GM19238 (cell line): ENCODE measurements around the gene DBT.
"Not testable (repeated sequence)": the region's sequence is repeated elsewhere in the genome, so short reads cannot be mapped to it uniquely, and the experiment has no call there.

ENCODE experiments used
- DNase-seq: peaks from one replicate; pipeline ENCODE4 v3.0.0; 2011; ENCODE audit warnings: low spot score; ENCODE audit not compliant: insufficient read length

The DBT gene

DNA sequence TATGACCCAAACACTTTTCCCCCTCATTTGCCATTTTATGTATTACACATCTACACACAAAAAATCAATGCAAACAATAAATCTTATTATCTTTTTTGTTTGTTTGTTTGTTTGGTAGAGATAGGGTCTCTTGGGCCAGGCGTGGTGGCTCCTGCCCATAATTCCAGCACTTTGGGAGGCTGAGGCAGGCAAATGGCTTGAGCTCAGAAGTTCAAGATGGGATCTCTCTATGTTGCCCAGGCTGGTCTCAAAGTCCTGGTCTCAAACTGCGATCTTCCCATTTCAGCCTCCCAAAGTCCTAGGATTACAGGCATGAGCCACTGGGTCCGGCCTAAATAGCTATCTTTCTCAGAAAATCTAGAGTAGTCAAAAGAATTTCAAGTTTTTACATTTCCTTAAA is 1.2 kb upstream of the DBT start:
- no peak for DNase-seq

DNA sequence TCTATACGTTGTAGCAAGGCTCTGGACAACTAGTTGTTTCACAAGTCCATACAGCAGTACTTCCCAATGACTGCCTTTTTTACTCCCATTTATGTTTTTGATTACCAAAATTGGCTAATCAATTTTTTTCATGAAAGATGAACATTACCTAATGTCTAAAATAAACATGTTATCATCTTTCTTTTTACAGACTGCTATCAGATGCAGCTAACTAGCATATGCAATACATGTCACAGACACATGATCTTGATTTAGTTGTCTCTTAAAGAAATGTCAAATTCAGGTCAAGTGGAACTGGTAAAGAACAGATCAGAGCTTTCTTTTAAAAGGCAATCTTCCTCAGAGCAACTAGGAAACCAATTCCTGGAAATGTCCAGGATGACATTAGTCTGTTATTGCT is 630 bp upstream of the DBT start:
- no peak for DNase-seq

DNA sequence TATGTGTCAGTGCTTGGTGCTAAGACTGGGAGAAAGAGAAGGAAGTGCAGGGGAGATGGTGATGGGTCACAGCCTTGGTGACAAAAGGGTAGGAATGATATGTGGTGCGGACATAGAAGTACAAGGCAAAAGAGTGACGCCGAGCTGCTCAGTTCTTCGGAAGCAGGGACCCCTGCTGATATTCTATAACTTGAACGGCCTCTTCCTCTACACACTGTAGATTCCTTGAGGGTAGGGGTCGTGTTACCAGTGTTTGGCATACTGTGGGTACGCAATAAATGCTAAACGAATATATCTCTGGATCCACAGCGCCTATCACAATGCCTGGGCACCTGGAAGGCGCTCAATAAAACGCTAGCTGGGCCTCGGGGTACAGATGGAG is 488 bp downstream of the DBT start:
- no peak for DNase-seq

DNA sequence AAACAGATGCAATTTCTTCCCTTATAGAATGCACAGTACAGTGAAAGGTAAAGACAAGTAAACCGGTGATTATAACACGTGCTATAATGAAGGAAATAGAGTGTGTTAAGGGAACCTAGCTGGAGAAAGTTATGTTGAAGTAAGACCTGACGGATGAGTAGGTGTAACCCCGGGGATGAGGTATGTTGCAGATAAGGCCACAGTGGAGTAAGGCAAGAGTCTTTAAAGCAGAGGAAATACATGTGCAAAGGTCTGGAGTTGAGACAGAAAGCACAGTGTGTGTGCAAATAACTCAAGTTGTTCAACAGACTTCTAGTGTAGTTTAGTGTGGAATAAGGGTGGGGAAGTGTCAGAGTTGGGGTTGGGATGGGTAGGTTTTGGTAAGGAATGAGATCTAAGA is 2.9 kb downstream of the DBT start:
- no peak for DNase-seq

DNA sequence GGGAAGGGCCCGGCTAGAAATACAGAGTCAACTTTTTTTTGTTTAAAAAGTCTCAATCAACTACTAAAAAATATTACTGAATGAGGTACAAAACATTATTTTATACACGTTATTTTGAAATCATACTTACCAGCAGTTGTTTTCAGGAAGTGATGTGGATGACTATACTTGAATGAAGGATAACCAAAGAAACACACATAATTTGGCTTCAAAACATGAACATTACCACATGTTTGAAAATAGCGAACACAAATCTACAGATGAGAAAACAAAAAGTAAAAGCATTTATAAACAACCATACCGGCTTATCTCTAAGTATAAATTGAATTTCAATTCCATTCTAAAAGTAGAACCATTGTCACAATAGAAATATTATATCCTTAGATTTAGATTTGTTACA is 9.0 kb downstream of the DBT start:
- no peak for DNase-seq

DNA sequence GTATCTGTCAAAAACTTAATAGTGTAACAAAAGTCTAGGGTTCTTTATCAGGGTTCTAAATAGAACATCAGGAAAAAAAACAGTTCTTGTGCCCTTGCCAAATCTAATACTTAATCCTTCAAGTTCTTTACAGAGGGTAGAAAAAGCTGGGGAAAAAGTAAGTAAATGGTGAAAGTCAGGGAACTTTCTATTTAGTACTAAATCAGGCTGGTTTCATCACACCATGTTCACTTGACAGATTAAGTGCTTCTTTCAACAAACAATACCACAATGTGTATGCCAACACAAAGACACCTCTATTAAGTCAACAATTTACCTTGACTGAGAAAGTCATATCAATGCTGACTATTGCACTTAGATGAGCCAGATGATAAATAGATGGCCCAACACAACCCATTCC is 9.7 kb downstream of the DBT start:
- no peak for DNase-seq

DNA sequence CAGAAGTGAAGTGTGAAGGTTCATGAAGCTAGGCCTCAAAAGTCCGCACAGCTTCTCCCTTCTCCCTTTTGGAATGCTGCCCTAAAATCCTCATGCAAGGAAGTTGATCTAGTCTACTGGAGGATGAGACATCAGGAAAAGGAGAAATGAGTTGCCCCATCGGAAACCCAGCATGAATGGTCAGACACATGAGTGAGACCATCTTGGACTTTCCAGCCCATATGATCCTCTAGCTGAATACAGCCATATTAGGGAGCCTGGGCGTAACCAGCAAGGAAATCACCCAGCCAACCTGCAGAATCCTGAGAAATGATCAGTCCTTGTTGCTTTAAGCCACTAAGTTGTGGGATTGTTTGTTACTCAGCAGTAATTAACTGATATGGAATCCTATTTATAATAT is 12.5 kb downstream of the DBT start:
- no peak for DNase-seq

DNA sequence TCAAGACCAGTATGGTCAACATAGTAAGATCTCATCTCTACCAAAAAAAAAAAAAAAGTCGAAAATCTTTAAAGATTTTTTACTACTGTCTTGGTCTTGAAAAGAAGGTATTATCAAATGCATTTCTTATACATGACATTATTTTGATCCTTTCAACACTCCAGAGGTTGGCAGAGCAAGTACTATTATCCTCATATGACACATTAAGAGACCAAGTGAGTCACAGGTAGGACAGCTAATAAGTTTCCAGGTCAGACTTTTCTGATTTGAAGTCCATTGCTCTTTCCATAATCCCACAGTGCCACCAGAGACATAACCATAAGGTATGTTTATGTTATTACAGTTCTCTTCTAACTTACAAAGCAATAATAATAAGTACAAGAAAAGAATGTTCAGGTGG is 15.2 kb downstream of the DBT start:
- no peak for DNase-seq

DNA sequence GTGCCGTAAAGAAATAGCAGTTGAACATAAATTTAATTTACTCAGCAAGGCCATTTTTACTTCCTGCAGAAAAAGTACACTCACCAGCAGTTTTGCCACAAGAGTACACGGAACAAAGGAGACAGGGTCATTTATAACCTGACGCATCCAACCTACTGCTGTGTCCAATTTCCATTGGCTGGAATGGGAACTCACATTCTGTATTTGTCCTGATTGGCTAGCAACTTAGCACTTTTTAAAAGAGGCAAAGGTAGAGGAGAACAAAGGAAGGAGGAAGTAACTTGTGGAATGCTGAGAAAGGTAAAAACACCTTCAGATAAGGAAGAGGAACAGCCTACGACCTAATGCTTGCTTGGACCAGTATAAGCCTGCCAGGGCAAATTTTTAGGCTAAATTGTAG is 16.1 kb downstream of the DBT start:
- DNase-seq, result not testable (repeated sequence)

DNA sequence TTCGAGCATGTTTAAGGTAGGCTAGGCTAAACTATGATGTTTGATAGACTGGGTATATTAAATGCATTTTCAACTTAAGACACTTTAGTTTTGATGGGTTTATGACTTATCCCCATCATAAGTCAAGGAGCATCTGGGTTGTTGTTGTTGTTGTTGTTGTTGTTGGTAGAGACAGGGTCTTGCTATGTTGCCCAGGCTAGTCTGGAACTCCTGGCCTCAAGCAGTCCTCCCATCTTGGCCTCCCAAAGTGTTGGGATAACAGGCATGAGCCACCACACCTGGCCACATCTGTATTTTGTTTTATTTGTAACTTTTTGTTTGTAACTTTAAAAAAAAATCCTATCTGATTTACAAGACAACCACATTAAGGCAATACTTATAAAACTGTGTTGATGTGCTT is 17.5 kb downstream of the DBT start:
- no peak for DNase-seq

DNA sequence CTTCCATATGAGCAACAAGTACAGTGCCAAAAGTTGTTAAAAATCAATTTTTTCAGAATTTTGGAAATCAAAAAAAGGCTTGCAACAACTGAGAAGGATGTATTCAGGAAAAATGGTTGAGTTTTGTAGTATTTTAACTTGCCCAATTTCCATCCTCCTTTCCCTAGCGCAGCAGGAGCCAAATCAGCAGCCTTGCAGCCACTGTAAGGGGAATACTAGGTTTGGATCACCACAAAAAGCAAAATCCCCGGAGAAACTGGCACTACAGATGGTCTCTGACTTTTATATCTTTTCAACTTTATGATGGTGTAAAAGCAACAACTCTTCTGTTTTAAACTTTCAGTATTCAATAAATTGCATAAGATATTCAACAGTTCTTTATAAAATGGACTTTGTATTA is 17.9 kb downstream of the DBT start:
- DNase-seq, result no peak

DNA sequence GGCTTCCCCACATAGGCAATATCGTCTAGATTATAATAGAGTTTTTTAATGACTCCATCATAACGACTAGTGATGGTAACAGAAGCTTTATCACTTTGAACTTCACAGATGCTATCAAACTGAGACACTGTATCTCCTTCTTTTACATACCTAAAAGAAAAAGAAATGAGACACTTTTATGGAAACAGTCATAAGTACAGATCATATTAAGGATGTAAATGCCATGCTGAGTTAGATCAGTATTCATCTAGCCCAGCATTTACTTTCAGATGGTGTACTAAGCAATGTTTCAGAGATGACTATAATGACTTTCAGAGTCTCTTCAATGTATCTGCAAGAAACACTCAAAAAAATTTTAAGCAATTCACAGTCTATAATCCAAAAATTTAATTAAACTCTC is 18.9 kb downstream of the DBT start:
- no peak for DNase-seq

DNA sequence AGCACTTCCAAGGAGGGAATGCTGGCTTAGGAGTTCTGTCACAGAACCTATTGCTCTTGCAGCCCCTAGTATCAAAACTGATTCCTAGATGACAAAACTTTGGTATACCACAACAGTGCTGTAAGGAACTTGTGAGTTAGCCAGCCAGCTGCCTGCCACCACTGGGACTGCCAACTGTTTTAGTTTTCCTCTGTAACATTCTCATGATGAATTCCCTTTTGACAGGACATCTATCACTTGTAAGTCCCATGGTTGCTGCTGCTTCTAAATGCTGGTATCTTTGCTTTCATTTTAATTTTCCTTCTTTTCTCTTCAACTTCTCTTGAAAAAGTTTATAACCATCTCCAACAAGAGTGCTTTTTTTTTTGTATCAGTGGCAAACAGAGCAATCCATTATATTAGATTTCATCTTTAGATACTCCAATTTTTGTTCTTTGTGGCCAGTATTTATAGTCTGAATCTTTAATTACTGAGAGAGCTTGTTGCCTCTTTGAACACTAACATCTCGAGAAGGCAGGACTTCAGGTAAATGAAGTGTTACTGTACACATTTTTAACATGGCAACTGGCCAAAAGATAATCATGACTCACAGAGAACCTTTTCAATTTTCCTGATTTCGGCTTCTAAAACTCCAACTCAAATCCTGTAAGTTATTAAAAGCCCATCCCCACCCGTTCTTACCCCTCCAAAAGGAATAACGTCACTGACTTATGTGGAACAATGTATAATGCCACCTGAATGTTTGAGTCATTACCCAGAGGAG is 19.8 kb downstream of the DBT start:
- no peak for DNase-seq

DNA sequence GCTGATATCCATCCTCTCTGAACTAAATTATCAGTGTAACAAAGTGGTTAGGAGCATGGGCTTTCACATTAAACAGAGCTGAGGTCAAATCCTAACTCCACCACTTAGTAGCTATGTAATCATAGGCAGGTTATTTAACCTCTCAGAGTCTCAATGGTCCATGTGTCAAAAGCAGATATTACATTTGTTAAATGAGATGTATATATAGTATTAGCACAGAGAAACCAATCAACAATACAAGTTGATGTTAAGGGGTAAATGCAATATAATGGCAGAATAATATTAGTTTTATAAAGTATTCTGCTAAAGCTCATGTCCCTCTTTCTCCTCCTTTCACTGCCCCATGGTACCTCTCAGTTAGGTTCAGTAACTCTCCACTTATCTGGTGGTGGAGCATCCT is 27.2 kb downstream of the DBT start:
- no peak for DNase-seq

DNA sequence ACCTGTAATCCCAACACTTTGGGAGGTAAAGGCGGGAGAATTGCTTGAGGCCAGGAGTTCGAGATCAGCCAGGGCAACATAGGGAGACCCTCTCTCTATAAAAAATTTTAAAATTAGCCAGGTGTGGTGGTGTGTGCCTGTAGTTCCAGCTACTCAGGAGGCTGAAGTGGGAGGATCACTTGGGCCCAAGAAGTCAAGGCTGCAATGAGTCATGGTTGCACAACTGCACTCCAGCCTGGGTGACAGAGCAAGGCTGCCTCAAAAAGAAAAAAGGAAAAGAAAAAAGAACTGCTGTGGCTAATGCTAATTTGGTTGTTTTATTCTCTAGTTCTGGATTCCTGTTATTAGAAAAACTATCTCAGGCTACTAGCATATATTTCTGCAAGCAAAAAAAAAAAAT is 29.8 kb downstream of the DBT start:
- no peak for DNase-seq

DNA sequence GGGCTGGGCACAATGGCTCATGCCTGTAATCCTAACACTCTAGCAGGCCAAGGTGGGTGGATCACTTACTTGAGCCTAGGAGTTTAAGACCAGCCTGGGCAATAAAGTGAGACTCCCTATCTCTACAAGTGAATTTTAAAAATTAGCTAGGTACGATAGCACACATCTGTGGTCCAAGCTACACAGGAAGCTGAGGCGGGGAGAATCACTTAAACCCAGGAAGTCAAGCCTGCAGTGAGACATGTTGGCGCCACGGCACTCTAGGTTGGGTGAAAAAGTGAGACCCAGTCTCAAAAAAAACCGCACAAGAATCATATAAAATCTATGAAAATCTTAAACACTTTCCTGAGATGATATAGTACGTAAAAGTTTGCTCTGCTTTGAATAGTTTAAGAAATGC is 30.2 kb downstream of the DBT start:
- DNase-seq, result no peak

DNA sequence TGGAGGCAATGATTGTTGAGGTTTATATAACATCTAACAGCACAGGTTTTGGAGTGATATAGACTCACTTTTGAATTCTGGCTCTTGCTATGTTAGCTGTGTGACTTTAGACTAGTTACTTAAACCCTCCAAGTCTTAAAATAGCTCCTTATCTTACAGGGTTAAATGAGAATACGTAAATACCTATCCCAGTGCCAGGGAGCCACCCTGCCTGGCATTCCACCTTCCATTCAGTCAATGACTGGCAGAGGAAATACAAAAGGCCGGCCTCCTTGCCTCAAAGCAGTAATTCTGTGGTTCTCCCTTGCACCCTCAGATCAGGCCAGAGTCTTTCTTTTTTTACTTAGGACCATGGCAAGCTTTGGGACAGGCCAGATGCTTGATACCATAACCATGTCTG is 31.8 kb downstream of the DBT start:
- no peak for DNase-seq

DNA sequence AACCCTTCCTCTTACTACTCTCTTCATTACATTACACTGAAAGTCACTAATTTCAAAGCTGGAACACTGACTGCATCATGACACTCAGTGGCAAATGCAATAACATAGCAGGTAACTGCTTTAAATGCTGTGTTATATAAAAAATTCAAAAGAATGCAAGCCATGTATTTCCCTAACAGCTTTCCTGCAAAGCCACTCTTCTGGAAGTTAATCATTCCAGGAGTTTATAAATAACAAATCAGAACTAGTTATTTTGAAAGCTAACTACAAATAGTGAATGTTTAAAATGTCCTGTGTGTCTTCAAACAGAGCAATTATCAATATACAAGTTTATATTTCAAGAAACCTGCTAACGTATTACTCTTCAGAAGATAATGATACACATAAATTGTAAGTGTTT is 34.5 kb downstream of the DBT start:
- DNase-seq, result no peak

DNA sequence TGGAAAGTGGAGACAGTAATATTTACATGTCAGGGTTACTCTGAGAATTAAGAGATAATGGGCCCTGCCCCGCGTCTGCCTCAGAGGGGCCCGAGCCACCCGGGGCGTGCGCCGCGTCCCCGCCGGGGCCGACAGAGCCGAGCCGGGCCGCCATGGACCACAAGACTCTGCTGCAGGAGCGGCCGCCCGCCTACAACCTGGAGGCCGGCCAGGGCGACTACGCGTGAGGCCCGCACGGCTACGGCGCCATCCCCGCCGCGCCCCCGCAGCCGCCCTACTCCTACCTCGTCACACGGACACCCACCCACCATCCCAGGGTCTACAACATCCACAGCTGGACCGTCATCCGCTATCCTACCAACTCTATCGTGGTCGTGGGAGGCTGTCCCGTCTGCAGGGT is 36.5 kb downstream of the DBT start:
- no peak for DNase-seq

DNA sequence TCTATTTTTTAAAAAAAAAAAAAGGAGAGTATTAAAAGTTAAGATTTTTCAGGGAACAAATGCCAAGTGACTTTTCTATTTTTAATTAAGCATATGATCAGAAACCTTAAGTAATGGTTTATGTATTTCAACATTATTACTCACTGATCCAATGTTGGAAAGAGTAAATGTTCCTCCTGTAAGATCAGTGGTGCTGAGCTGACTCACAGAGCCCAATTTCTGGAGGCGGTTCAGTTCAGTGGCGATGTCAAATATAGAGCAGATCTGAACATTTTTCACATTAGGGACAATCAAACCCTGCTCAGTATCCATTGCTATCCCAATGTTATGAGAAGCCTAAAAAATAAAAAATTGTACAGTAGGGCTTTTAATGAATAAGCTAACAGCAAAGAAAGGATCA is 43.3 kb downstream of the DBT start:
- DNase-seq, result no peak

DNA sequence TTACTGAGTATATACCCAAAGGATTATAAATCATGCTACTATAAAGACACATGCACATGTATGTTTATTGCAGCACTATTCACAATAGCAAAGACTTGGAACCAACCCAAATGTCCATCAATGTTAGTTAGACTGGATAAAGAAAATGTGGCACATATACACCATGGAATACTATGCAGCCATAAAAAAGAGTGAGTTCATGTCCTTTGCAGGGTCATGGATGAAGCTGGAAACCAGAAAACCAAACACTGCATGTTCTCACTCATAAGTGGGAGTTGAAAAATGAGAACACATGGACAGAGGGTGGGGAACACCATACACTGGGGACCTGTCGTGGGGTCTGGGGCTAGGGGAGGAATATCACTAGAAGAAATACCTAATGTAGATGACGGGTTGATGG is 44.0 kb downstream of the DBT start:
- DNase-seq, result not testable (repeated sequence)

DNA sequence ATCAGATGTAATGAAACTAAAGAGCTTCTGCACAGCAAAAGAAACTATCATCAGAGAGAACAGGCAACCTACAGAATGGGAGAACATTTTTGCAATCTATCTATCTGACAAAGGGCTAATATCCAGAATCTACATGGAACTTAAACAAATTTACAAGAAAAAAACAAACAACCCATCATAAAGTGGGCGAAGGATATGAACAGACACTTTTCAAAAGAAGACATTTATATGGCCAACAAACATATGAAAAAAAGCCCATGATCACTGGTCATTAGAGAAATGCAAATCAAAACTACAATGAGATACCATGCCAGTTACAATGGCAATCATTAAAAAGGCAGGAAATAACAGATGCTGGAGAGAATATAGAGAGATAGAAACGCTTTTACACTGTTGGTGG is 44.5 kb downstream of the DBT start:
- DNase-seq, result not testable (repeated sequence)

DNA sequence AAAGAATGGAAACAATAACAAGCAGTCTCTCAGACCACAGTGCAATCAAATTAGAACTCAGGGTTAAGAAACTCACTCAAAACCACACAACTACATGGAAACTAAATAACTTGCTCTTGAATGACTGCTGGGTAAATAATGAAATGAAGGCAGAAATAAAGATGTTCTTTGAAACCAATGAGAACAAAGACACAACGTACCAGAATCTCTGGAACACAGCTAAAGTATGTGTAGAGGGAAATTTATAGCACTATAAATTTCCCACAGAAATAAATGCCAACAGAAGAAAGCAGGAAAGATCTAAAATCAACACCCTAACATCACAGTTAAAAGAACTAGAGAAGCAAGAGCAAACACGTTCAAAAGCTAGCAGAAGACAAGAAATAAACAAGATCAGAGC is 46.9 kb downstream of the DBT start:
- not testable (repeated sequence) for DNase-seq

DNA sequence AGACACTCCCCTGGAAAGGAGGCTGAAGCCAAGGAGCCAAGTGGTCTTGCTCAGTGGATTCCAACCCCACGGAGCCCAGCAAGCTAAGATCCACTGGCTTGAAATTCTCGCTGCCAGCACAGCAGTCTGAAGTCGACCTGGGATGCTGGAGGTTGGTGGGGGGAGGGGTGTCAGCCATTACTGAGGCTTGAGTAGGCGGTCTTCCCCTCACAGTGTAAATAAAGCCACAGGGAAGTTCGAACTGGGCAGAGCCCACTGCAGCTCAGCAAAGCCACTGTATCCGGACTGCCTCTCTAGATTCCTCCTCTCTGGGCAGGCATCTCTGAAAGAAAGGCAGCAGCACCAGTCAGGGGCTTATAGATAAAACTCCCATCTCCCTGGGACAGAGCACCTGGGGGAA is 49.6 kb downstream of the DBT start:
- not testable (repeated sequence) for DNase-seq
